Progenitor cell of endocrine pancreas (in vitro differentiated cells): ENCODE results near the gene GP1BB. TPM values are rescaled to one million over a fixed set of nuclear protein-coding genes. Genes with fewer than 3 reads are reported as not detected.

Source experiments
- DNase-seq: peaks from one replicate; pipeline ENCODE4 v3.0.0; 2021; ENCODE audit warnings: low spot score; ENCODE audit not compliant: unreplicated experiment
- H3K27ac Mint-ChIP-seq: 2 replicates; pipeline ENCODE4 v1.8.0; 2021; ENCODE audit warnings: mild to moderate bottlenecking, moderate library complexity, mixed read lengths
- H3K27me3 Mint-ChIP-seq: 2 replicates; pipeline ENCODE4 v1.8.0; 2021; ENCODE audit warnings: mixed read lengths
- H3K36me3 Mint-ChIP-seq: 2 replicates; pipeline ENCODE4 v1.8.0; 2022; ENCODE audit warnings: mixed read lengths; ENCODE audit not compliant: insufficient read depth
- H3K4me1 Mint-ChIP-seq: 2 replicates; pipeline ENCODE4 v1.8.0; 2021; ENCODE audit warnings: low read depth, mixed read lengths
- H3K4me3 Mint-ChIP-seq: 2 replicates; pipeline ENCODE4 v1.8.0; 2021; ENCODE audit warnings: low read depth, mild to moderate bottlenecking, moderate library complexity, mixed read lengths
- H3K9me3 Mint-ChIP-seq: 2 replicates; pipeline ENCODE4 v1.8.0; 2021; ENCODE audit warnings: low read depth, mixed read lengths
- CTCF ChIP-seq: fragments of 200-600 bp; sonication (generic); IDR thresholded peaks from one replicate; pipeline ENCODE4 v1.5.0; 2021; ENCODE audit warnings: antibody characterized with exemption, mild to moderate bottlenecking; ENCODE audit not compliant: unreplicated experiment
- total RNA-seq: library from RNA; stranded (reverse); gene quantifications from 2 replicates; pipeline ENCODE4 v1.2.1, GENCODE V29; 2021

The GP1BB gene
- total RNA-seq, 1 donor from 2014 or later: 7.7 TPM

GRCh38 chr22:19706661-19707151 is 16.6 kb upstream of the GP1BB start:
- Mint-ChIP-seq H3K9me3 (no peaks in the 10 kb centered on the region), H3K27me3 (peaks cover 31% of the 10 kb centered on the region), H3K36me3 (no peaks in the 10 kb centered on the region), H3K4me3 (no peak overlapping the region), H3K4me1 (no peaks in the 10 kb centered on the region), H3K27ac (no peak overlapping the region)
- no peak for TF ChIP-seq CTCF
- no peak for DNase-seq

GRCh38 chr22:19707347-19708290 is 15.7 kb upstream of the GP1BB start:
- H3K9me3 Mint-ChIP-seq: no peaks in the 10 kb centered on the region

GRCh38 chr22:19708321-19709011 is 14.9 kb upstream of the GP1BB start:
- no peak overlapping the region for H3K27ac Mint-ChIP-seq
- no peaks in the 10 kb centered on the region for H3K9me3 Mint-ChIP-seq
- DNase-seq: no peak
- no peaks in the 10 kb centered on the region for H3K4me1 Mint-ChIP-seq
- H3K4me3 Mint-ChIP-seq: no peak overlapping the region
- H3K36me3 Mint-ChIP-seq: no peaks in the 10 kb centered on the region
- no peak for TF ChIP-seq CTCF
- peaks cover 40% of the 10 kb centered on the region for H3K27me3 Mint-ChIP-seq

More at GRCh38 chr22:19707347-19708290, 15.7 kb upstream of the GP1BB start:
- Mint-ChIP-seq H3K36me3 (no peaks in the 10 kb centered on the region), H3K27me3 (peaks cover 37% of the 10 kb centered on the region), H3K27ac (no peak overlapping the region), H3K4me3 (no peak overlapping the region), H3K4me1 (no peaks in the 10 kb centered on the region)
- no peak for TF ChIP-seq CTCF
- DNase-seq: no peak

DNA sequence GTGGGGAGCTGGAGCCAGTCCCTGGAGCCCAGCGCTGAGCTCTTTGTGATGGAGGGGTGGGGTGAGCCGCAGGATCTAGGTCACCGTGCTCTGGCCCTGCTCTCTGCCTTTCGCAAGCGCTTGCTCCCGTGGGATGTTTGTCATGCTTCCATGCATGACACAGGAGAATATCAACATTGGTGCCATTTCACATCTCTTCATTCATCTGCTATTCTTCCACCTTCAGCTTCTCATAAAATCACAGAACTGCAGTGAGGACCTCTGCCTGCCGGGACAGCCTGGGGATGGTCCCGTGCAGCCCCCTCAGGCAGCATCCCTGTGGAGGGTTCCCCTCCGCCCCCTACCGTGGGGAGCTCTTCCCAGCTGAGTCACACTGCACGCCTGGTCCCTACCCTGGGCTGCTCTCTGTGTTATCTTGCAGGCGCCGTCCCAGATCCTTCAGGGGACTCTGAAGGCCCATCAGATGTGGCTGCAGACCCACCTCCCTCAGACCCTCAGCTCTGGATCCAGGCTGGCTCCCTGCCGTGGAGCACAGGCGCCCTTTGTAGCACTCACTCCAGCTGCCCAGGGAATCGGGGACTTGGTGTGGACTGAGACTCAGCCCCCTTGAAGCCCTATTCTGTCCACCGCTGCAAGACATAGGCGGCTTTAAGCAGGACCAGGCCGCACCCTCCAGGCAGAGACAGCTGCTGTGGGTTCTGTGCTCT is 14.1 kb upstream of the GP1BB start:
- Mint-ChIP-seq H3K4me3 (no peak overlapping the region), H3K36me3 (no peaks in the 10 kb centered on the region), H3K27me3 (peaks cover 42% of the 10 kb centered on the region), H3K9me3 (no peaks in the 10 kb centered on the region), H3K27ac (no peak overlapping the region), H3K4me1 (no peaks in the 10 kb centered on the region)
- no peak for TF ChIP-seq CTCF
- DNase-seq: no peak
